HG03439 (cell line): Measurements from ENCODE around the gene CD151.

Source experiments
- ATAC-seq: cut with Tn5 transposase; IDR thresholded peaks from one replicate; pipeline ENCODE4 v1.9.1; 2021; ENCODE audit warnings: mild to moderate bottlenecking, moderate library complexity; ENCODE audit not compliant: unreplicated experiment

The CD151 gene

DNA sequence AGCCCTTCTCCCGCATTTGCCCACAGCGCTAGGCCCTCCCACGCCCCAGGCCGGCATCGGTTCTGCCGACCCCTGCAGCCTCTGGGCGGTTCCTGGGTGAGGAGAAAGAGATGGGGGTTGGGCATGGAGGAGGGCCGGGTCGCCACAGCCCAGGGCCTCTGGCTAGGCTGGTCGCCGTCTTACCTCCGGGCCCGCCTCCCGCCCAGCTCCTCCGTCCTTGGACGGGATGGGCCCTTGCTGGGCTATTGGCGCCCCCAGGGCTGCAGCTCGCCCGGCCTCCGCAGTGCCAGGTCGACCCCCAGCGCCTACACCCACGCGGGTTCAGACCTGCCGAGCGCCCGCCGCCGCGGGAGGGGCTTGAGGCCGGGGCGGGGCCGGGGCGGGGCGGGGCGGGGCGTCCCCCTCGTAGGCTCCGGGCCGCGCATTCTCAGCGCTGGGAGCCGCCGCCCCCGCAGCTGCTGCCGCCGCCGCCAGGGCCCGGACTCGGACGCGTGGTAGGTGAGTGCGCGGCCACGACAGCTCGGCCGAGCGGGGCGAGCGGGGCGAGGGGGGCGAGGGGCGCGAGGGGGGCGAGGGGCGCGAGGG is at the start of gene CD151:
TSS of gene CD151 (plus strand) at position 424 of the 585 bp plus-strand sequence. CDS start 3,118 bp downstream, outside the sequence.
- peak; percentile 42 for ATAC-seq

DNA sequence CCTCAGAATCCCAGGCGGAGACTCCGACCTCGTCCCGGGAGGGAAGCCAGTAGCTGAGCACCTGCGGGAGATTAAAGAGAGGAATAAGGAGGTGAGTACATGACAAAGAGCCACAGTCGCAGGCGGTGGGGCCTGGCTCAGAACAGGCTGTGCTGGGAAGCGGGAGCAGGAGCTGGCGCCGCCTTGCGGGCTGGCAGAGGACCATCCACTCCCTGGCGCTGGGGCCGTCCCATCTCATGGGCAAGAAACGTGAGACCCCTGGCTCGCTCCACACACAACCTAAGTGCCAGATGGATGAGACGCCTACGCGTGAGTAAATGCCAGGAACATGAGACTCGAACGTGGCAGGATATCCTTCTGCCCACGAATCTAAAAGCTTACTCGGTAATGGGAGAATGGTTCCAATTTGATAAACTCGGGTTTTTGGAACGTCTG is 49.2 kb upstream of the CD151 start:
- no peak for ATAC-seq

DNA sequence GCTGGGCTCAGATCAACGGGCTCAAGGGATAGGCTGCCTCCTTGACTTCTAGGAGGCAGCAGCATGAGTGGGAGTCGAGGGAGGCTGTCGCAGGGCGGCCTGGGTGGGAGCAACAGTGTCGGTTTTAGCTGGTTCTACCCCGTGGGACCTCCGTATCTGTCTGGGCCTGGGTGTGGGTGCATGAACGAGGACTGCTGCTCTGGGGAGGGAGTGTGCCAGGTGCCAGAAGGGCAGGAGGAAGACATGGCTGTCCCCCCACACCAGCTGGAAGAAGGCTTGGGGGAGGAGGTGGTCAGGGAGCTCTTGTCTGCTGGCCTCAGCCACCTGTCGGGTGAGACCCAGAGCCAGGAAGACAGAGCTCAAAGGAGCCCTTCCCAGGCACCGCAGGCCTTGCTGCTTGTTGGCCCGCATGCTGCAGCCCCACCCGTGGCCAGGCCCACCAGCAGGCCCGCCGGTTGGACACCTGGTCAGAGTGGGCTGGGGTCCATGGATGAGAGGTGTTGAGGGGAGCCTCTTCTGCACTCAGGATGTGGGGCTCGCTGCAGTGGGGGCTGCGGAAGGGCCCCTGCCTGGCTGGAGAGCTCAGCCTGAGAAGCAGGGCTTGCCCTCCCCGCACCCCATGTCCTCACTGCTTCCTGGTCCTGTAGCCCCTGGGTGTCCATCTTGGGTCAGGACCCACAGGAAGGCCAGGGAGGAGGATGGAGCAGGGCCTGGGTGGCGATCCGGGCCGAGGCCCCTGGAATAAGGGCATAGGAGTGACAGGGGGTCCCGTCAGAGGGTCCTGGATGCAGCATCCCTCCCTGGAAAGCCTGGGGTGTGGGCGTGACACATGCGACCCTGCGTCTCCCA is 46.3 kb upstream of the CD151 start:
- no peak for ATAC-seq

DNA sequence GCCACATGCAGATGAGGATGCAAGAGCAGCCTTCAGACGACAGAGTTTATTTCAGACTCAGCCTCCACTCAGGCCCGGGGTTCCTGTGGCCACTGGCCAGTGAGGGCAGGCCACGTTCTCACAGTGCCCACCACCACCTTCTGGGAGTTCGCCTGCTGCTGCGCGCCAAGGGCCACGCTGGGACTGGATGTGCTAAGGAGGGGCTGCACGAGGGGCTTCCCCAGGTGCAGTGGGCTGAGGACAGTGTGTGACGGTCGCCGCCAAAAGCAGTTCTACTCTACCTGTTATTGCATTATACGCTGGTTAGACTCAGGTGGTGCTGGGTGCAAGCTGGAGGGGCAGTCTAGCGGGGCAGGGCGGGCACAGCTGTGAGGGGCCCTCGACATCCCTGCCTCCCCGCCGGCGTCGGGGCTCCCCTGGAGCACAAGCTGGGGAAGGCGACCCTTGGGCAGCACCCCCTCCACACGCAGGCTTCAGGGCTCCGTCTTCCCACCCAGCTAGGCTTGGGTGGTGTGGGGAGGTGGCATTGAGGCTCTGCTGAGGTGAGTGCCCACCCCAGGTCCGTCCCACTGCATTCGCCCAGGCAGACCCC is 45.6 kb upstream of the CD151 start:
- ATAC-seq = no peak

DNA sequence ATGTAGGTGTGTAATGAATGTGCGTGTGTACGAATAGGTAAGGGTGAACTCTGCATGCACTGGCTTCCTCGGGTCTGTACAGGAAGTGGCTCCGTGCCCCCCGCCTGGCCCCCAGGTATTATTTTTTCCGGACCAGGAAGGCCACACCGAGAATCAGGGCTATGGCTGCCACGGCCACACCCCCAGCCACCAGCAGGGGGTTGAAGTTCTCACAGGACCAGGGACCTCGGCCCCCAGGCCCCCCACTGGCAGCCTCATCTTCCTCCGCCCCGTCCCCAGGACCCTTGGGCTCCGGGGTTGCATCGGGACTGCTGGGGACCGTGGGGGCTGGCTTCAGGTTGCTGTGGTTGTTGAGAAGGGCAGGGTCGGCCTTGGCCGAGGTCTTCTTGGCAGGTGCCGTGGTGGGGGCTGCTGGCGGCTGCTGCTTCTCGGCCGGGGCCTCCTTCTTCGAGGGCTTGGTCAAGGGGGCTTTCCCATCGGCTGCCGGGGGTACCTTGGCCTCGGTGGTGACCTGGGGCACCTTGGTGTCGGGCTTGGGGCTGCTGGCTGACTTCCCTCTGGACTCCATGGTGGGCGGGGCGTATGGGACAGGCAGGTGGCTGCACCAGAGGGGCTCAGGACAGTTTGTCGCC is 44.6 kb upstream of the CD151 start:
- no peak for ATAC-seq

DNA sequence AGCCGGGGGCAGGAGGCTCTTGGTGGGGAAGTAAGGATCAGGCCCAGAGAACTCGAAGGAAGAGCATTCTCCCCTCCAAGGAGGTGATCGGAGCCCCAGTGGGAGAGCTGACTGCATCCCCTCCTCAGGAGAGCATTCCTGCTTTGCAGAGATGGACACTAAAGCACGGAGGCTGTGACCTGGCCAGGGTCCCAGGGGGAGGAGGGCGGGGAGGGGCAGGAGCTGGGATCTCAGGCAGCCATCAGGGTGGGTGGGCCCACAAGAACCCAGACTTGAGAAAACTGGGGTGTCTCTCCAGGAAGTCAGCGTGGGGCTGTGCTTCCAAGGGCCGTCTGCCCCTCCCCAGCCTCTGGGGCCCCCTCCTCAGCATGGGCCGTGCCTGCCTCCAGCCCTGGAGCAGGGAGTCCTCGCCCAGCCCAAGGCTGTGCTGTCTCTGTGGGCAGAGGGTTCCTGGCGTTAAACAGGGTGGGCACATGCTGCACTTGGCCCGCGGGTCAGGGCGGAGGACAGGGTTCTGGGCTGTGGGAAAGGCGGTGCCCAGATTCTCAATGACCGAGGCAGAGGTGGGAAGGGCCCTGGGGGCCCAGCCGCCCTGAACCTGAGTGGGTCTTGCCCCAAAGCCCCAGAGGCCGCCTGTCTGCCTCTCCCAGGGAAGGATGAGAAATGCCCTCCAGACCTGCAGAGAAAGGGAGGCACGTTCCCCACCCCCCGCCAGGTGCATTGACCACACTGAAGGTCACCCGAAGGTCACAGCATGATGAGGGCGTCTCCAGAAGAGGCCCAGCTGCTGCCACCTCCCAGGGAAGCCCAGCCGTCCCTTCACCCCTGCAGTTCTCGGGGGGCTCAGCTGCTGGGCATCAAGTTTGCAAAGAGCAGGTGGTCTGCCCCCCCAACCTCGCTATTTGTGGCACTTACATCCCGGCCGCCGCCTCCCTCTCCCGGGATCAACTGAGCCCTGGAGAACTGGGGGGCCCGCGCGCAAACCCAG is 43.5 kb upstream of the CD151 start:
- no peak for ATAC-seq

DNA sequence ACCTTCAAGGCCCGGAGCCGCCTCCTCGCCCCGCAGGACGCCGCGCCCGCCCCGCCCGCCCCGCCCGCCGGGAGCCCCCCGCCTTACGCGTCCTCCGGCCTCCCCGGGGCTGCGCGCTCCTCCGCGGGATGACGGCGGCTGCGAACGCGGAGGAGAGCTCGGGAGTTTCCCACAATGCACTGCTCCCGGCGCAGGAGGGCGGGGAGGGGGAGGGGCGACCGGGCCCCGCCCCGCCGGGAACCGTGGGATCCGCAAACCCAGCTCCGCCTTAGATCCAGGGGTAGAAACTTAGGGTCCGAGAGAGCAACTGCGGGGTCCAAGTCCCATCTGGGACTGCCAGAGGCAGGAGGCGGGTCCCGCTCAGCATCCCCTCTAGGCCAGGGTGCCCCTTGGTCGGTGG is 42.8 kb upstream of the CD151 start, which contains the start of gene CEND1:
TSS of gene CEND1 (minus strand) at position 148 of the 400 bp plus-strand sequence. CDS start 1,514 bp downstream, outside the sequence.
- no peak for ATAC-seq

DNA sequence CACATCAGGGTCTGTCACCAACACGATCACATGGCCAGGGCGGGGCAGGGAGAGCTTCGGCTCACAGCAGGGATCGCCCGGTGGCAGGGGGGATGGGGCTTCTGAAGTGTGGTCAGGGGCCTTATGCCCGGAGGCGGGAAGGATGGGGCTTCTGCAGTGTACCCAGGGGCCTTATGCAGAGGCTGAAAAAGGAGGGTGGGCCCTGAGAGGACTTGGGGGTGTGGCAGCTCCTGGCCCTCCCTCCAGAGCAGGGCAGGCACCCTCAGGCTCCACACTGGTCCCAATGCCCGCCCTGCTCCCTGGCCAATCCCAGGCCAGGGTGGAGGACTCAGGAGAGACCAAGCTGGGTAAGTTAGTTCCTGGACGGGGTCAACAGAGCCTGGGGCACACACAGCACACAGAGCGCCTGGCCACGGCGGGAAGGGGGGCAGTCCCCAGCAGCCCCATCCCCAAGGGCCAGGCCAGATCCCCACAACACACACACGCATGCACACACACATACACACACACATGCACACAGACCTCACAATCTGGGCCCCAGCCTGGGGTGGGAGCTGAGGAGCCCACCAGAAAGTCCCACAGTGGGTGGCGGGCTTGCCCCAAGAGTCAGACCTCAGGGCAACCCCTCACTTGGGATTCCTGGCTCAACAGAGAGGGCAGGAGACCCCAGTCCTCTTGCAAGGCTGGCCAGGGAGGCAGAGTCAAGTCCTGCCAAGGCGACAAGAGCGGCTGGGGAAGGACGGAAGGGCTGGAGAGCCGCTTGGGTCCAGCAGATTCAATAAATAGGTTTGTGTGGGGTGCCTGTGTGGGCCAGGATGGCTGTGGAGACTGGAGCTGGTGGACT is 41.8 kb upstream of the CD151 start:
- ATAC-seq = no peak

DNA sequence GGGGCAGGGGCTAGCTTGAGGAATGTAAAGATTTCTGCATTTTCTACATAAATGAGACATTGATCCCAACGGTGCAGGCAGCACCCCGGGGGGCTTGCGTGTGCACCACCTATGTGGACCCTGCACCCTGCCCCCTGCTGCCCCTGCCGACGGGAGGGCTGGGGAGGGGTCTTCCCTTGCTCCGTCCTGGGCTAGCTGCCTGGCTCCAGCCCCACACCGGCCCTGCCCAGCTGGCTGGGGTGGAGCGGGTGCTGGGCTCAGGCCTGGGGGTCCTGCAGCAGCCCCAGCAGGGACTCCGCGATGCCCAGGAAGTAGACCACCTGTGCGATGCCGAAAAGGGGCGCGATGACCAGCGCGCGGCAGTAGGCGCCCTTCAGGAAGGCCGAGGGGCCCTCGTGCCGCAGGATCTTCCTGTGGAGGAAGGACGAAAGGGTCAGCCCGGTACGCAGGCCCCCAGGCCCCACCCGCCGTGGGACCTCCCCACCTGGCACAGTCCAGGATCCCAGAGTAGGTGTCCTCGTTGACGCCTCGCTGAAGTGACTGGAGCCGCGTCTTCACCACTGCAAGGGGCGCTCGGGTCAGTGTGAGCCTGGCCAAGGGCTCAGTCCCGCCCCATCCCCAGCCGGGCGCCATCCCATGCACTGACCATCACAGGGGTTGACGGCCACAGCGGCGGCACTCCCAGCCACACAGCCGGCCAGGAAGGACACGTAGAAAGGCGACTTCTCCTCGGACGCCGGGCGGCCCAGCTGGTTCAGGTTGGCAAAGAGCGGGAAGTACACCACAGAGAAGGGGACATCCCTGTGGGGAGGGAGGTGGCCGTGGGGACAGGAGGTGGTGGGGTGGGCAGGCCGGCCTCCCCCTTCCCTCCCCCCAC is 40.9 kb upstream of the CD151 start:
- no peak for ATAC-seq

DNA sequence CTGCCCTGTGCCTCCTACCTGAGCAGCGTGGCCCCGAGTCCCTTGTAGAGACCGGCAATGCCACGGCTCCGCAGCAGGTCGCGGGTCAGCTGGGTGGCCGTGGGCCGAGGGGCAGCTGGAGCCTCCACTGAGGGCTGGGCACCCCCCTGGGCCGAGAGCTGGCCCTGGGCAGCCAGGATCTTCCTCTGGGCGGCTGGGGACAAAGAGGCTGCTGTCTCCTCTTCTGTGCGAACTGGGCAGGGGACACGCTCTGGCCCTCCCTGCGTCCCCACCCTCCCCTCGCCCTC is 40.3 kb upstream of the CD151 start:
- no peak for ATAC-seq

DNA sequence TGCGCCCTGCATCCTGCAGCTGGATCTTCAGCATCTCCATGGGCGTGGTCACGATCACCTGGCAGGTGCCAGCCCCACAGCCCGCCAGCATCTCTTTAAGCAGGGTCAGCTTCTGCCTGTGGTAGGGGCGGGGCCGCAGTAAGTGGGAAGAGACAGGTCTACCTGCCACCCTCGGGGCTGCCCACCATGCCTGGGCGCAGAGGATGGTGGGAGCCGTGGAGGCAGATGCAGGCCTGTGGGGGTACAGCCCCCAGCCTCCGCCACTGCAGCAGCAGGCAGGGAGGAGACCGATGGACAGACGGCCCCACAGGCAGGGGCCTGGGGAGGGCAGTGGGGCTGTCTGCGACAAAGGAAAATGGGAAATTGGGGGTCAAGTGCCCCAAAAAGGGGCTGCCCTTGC is 39.9 kb upstream of the CD151 start:
- ATAC-seq = no peak

DNA sequence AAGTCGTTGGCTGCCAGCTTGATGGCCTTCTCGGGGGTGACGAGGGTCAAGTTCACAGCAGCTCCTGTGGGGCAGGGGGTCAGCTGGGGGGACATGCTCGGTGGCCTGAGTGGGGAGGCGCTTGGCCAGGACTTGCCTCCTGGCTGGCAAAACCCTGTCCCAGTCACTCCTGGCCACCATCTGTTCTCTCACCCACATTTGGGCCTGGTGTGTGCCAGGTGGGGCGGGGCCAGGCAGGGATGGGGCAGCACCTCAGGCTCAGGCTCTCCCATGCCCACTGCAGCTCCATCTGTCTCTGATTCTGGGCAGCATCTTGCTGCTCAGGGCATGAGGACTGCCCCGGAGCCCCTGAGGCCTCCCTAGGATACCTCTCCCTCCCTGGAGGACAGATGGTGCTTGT is 39.2 kb upstream of the CD151 start:
- no peak for ATAC-seq

DNA sequence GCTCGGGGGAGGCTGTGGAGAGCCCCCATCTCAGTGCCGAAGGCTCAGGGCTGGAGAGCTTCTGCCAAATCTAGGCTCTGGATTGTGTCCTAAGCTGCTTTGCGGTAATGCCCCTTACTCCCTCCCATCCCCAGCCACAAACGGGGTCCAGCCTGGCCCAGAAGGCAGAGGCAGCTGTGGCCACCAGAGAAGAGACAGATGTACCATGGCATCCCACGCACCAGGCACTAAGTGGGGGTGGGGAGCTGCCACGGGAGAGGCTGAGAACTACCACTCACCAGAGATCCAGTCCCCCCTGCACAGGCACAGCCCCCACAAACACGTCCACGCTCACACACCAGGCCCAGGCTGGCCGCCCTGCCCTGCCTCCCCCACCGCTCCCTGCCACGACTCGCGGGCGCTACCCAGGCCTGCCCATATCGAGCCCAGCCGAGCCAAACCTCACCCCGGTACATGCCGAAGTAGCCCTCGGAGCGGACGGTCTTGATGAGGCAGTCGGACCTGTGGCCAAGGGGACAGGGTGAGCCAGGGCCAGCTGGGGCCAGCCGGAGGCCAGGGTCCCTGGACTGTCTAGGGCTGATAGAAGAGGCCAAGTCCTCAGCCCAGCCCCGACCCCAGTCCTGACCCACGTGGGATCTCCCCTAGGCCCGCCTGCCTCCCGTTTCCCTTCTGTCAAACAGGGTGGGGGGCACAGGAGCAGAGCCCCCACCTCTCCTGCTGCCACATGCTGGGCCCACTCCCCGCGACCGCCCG is 38.6 kb upstream of the CD151 start:
- no peak for ATAC-seq

DNA sequence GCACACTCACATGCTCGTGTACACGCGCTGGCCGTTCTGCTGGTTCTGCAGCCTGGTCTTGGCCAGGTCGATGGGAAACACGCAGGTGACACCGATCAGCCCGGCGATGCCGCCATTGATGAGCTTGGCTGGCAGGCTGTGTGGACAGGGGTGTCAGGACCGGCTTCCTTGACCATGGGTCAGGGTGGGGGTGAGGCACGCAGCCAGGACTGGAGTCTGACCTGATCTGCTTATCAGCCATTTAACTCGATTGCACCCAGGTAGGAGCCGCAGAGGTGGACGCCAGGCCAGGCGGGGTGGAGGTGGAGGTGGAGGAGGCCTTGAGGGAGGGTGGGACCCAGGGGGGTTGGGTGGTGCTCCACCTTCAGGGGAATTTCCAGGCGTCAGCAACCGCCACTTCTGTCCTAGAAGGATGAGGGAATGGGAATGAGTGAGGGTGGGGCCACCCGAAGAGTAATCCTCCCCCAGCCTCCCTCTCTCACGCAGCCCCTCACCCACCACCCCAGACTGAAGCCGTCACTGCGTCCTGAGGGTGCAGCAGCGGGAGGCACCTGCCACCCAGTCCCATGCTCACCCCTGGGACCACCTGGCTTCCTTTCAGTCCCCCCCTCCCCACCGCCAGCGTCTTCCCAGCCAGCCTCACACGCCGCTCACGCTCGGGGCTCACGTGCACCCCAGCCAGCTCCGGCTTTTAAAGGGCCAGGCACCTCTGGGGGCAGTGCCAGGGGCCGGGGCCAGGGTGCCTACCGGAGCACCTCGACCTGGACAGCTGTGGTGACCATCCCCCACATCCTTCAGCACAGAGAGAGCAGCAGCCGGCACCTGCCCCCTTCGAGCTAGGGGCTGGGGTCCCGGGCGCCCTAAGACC is 37.8 kb upstream of the CD151 start:
- no peak for ATAC-seq

DNA sequence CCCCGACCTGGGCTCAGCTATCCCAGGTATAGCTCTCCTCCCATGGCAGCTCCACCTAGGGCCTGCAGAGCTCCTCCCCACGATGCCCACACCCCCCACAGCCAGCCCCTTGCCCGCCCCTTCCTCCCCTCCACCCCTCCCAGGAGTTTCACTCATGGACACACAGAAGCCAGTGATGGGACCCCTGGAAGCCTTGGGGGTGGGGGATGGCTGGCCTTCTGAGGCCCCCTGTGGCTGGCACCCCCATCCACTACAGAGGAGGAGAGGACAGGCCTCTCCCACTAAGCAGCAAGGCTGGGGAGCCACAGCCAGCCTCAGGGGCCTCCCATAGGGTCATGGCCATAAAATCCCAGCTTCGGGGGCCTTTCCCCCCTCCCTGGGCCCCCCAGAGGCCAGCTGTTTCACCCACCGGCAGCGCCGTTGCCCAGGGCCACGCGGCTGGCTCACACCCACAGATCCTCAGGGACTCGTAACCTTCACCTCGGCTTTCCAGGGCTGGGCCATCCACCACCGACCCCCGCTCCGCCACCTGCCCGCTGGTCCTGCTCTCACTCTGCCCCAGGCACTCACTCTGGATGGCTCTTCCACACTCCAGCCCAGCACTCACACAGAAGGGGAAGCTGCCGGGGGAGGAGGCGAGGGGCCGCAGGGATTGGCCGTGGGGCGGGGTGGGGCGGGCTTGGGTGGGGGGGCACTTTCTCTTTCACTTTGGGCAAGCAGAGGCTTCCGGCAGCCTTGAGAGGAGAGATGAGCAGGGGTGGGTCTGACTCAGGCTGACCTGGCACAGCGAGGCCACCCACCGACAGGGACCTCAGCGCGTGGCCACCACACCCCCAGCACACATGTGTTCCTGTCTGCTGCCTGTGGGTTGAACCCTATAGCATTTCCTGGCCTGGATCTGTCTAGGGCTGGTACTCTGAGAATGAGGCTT is 36.9 kb upstream of the CD151 start:
- no peak for ATAC-seq
